Adrenal gland (tissue), 5 donors: ENCODE data around the gene MUS81.

Experiments used
- CTCF ChIP-seq, 6 experiments: fragments of 450-650 bp in 4 of 6; fragments of 200-600 bp in 2 of 6; sonication (generic) in 1 of 6; IDR thresholded peaks; 1 replicate in 5 of 6; 2 replicates in 1 of 6; pipeline versions ENCODE4 v1.5.1 to v1.8.0; 2016 to 2021; ENCODE audit warnings: antibody characterized with exemption in 6 of 6, mild to moderate bottlenecking in 2 of 6, moderate library complexity in 1 of 6
- POLR2A ChIP-seq, 2 donors: fragments of 450-650 bp; IDR thresholded peaks; one replicate each; pipeline ENCODE4 v1.6.1; 2017; ENCODE audit warnings: antibody characterized with exemption in 2 of 2, mild to moderate bottlenecking in 2 of 2, moderate library complexity in 1 of 2
- donor health status: DM: no; HTN: no; CAD: no.

- no peak for TF ChIP-seq CTCF (IDR thresholded peaks at IDR 0.05)
- no peak for TF ChIP-seq POLR2A (IDR thresholded peaks at IDR 0.05)
Measured at GRCh38 chr11:65883058-65883761, 23.0 kb downstream of the MUS81 start.
